Erythroblast (primary cell): ENCODE measurements around the gene C10orf105.

Experiments used
- GATA1 ChIP-seq: IDR thresholded peaks from 2 replicates; pipeline ENCODE4 v1.6.1; 2011; ENCODE audit warnings: low read depth, mild to moderate bottlenecking, control low read depth, low read length, moderate library complexity
- POLR2A ChIP-seq: IDR thresholded peaks from 2 replicates; pipeline ENCODE4 v1.6.1; 2011; ENCODE audit warnings: mild to moderate bottlenecking, low read length

- no peak for TF ChIP-seq POLR2A
- no peak for TF ChIP-seq GATA1
Measured at GRCh38 chr10:71714031-71714410, 5.6 kb downstream of the C10orf105 start.
